GM21360 (cell line): ENCODE measurements around the gene DPP4.
"Not testable (repeated sequence)": the region's sequence is repeated elsewhere in the genome, so short reads cannot be mapped to it uniquely, and the experiment has no call there.

Source experiments
- ATAC-seq: cut with Tn5 transposase; IDR thresholded peaks from one replicate; pipeline ENCODE4 v1.9.1; 2021; ENCODE audit warnings: mild to moderate bottlenecking, moderate library complexity; ENCODE audit not compliant: unreplicated experiment

The DPP4 gene

GRCh38 chr2:162060532-162060931 is 13.5 kb downstream of the DPP4 start:
- ATAC-seq = no peak

GRCh38 chr2:162058973-162059668 is 14.9 kb downstream of the DPP4 start:
- ATAC-seq = peak; percentile 79

GRCh38 chr2:162057426-162057825 is 16.6 kb downstream of the DPP4 start:
- no peak for ATAC-seq

- no peak for ATAC-seq
Measured at GRCh38 chr2:162056796-162057399, 17.1 kb downstream of the DPP4 start.

- no peak for ATAC-seq
Measured at GRCh38 chr2:162053808-162054155, 20.2 kb downstream of the DPP4 start.

- ATAC-seq = no peak
Measured at GRCh38 chr2:162053066-162053807, 20.8 kb downstream of the DPP4 start.

- no peak for ATAC-seq
Measured at GRCh38 chr2:162050513-162050961, 23.5 kb downstream of the DPP4 start.

GRCh38 chr2:162049089-162049488 is 24.9 kb downstream of the DPP4 start:
- ATAC-seq = not testable (repeated sequence)

GRCh38 chr2:162044586-162044985 is 29.4 kb downstream of the DPP4 start:
- no peak for ATAC-seq

- no peak for ATAC-seq
Measured at GRCh38 chr2:162043132-162043531, 30.9 kb downstream of the DPP4 start.

GRCh38 chr2:162041485-162041884 is 32.5 kb downstream of the DPP4 start:
- ATAC-seq = no peak

GRCh38 chr2:162038725-162039124 is 35.3 kb downstream of the DPP4 start:
- no peak for ATAC-seq

GRCh38 chr2:162037886-162038285 is 36.1 kb downstream of the DPP4 start:
- ATAC-seq = no peak

- no peak for ATAC-seq
Measured at GRCh38 chr2:162037028-162037795, 36.8 kb downstream of the DPP4 start.

GRCh38 chr2:162035981-162036380 is 38.0 kb downstream of the DPP4 start:
- ATAC-seq = no peak

GRCh38 chr2:162030363-162031190 is 43.4 kb downstream of the DPP4 start:
- no peak for ATAC-seq

GRCh38 chr2:162029287-162029901 is 44.6 kb downstream of the DPP4 start:
- ATAC-seq = no peak

- no peak for ATAC-seq
Measured at GRCh38 chr2:162028511-162028910, 45.5 kb downstream of the DPP4 start.

- no peak for ATAC-seq
Measured at GRCh38 chr2:162025121-162025911, 48.7 kb downstream of the DPP4 start.
